GM19468 (cell line): ENCODE data around the gene CFTR.
A peak's percentile ranks its signal among the peaks of the same experiment; 100 is the strongest.
"Not testable (repeated sequence)": the region's sequence is repeated elsewhere in the genome, so short reads cannot be mapped to it uniquely, and the experiment has no call there.

ENCODE experiments used
- ATAC-seq: cut with Tn5 transposase; IDR thresholded peaks from one replicate; pipeline ENCODE4 v1.9.1; 2021; ENCODE audit warnings: mild to moderate bottlenecking, moderate library complexity, moderate number of reproducible peaks; ENCODE audit not compliant: unreplicated experiment; ENCODE audit errors: extremely low read depth

Gene CFTR

GRCh38 chr7:117479225-117480054 is at the start of gene CFTR:
Gene CFTR, plus strand, starts transcription at chr7:117480025. Its CDS starts 70 bp downstream, at chr7:117480095.
- ATAC-seq: no peak

DNA sequence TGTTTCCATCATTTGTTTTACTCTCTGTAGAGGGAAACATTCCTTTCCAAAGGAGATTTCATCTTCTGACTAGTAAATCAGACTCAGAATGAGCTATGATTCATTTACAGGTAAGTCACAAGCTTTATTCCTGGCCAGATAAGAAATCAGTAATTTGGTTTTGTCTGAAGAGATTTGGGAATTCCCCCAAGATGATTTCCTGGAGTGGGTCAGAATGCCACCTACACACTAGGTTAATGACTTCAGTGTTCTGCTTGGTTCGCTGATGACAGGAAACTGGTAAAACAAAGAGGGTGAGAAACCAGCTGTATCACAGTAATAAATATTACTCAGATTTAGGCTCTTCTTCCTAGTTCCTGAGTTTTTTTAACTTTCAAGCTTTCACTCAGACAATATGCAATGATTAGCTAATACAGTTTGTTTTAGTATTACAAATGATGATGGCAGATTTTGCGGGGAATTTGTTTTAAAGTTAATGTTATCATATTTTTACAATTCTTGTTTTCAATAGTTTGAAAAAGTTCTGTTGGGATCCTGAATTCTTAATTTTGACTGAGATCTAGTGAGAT is 44.3 kb upstream of the CFTR start:
- peak; percentile 88 for ATAC-seq

DNA sequence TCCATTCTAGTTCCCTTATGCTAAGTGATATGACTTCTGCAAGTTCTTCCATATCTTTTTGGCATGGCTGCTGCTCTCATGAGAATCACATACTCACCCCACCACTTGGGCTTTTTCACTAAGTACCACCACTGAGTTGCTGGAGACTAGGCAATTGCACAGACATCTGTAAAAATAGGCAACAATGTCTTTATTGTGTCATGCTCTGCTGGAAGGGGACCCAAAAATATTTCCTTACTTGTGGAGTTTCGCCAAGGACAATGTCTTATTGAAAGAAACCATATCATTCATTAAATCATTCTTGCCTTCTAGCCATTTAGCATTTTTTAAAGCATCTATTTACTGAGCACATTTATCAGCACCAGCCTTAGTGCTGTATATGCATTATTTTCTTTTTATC is 35.2 kb upstream of the CFTR start:
- no peak for ATAC-seq

DNA sequence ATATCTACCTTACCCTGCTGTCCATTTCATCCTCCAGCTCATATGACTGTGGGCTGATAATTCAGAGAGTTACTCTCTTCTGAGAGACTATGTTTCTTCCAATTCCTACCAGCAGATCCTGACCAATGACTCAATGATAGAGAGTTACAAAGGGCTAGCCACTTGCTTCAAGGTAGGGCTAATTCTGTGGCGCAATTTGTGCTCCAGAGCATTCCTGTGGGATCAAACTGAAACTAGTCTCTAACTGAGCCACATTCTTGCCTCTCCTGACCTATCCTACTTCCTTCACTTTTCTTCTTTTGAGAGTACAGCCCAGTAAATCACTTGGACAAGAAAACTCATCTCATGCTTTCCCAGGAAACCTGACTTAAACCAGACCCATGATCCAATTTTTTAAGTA is 34.6 kb upstream of the CFTR start:
- no peak for ATAC-seq

DNA sequence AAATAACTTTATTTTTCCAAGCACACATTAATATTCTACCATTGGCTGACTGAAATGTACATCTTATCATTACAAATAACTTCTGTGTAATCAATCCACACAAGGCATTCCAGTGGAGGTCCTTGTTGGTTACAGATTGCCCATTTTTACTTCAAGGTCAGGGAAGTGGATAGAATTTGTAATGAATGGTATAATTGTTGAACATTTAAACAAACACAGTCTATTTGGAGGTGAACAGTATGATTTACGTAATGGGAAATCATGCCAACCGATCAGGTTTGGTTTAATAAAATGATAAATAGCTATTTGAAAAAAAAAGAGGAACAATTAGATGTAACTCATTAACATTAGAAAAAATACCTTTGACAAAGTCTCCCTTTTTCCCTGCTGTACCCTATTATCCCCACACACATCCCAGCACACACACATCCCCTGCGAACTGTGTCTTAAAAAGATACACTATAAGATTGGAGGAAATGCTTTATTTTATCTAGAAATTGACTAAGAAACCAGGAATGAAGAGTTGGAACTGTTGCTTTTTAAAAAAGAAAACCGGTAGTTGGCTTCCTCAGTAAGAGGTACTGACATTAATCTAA is 33.5 kb upstream of the CFTR start:
- ATAC-seq: no peak

- ATAC-seq: no peak
Measured at GRCh38 chr7:117448655-117449054, 31.2 kb upstream of the CFTR start.

DNA sequence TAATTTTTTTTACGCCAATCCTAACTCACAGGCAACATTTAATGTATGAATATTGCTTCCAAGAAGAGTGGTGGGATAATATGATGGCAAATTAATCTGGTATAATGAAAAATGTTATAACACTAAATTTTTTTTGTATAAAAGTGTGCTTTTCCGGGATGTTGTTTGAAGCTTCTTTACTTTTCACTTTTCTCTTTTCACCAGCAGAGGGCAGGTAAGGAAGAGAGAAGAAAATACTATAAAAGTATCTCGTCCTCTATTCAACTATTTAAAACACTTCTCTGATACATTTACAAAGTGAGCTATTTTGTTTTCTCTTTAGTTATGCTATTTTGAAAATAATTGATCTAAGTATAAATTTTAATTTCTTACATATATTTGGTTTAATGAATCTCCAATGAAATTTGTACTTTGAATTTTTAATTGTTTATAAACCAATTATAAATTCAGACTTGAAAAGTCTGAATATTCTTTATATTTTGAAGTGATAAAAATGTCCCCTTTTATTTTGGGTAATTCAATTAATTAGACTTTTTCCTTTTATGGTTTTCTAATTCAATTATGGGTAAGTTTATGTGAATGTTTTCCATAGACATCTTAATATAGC is 20.7 kb upstream of the CFTR start:
- ATAC-seq: no peak

DNA sequence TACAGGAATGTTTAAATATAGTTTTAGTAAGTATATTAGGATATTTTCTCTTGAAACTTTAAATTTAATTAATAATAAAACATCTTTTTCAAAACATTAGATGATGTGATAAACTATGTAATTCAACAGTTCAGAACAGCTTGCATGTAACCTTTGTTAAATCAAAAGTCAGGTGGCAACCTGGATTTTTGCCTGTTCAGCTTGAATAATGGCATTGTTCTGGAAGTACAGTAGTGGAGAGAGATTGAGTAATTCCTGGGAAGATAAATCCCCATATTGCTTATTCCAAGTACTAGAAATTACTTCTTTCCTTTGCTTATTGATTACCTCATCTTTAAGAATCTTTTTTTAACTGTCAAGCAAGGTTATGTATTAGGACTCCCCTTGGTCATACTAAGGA is 20.1 kb upstream of the CFTR start:
- no peak for ATAC-seq

DNA sequence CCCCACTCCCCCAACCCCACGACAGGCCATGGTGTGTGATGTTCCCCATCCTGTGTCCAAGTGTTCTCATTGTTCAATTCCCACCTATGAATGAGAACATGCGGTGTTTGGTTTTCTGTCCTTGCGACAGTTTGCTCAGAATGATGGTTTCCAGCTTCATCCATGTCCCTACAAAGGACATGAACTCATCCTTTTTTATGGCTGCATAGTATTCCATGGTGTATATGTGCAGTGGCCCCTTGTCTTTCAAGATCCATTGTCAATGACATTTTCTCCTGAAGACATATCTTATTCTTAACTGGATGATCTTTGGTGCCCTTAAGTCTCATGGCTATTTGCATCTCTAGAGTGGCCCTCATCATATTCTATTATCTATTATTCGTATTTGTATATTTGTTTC is 19.0 kb upstream of the CFTR start:
- not testable (repeated sequence) for ATAC-seq

- no peak for ATAC-seq
Measured at GRCh38 chr7:117468174-117468573, 11.7 kb upstream of the CFTR start.

DNA sequence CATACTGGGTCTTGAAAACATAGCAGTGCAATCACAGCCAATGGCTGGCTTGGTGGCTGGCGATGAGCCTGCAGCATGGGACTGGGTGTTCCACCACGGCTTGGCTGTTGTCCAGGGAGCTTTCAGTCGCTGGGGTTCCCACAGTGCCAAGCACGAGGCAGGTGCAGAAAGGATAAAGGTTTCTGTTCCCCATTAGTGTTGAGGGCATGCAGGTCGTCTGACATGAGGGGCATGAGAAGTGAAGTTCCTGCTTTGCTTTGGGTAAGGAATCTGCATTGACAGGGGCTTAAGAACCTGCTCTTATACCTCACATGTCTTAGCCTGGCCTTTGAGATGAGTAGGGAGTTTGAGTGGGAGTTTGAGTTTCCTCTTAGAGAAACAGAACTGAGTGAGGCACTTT is 9.0 kb upstream of the CFTR start:
- ATAC-seq: peak; percentile 45

DNA sequence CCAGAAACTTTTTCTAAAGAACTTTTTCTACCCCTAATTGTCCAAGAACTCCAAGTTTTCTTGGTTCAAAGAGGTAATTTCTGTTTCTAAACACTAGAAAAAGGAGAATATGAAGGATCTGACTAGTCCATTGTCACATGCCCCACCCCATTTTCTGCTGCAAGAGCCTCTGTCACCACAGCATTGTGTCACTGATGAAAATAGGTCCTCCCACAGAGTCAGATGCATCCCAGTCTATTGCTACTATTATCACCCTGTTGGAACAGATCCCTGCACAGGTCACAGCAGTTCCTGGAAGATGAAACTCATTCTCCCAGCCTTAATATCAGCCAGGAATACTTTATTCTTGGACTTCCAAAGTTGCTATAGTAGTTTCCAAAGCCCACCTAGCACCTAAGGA is 7.5 kb upstream of the CFTR start:
- ATAC-seq: no peak

DNA sequence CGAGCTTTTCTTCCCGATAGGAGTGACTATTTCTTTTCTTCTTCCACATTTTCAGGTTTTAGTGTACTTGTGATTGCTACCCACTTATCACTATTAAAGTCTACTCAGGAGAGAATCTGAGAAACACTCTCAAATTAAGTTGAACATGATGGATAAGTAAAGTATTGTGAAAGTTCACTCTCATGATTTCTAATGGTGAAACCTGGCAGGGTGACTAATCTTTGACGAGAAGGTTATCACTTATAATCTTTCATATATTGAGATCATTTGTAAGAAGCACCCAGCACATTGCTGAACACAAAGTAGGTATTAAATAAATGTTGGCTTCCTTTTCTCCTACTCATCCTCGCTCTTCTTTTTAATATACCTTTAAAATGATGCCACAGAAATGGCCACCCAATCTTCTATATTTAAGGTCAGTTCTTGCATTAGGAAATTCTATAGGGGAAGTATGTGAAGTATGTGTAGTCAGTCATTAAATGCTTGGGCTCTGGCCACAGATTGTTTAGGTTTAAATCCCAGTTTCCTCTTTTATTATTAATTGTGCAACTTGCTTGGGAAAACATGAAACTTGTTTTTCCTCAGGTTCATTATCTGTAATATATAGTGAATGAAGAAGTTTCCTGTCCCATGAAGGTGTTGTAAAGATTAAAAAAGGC is 3.1 kb upstream of the CFTR start:
- no peak for ATAC-seq

DNA sequence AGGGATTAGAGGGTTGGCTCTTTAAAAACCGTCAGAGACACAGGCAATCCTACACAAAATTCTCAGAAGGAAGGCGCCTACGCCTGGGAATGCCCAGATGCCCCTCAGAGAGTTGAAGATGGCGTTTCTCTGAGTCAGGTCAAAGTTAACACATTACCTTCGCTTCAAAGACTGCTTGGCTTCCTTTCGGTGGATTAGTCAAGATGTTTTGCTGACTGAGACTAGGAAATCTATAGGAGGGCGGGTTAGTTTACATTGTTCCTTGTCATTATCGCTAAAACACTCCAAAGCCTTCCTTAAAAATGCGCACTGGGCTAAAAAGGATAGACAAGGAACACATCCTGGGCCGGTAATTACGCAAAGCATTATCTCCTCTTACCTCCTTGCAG is 995 bp upstream of the CFTR start:
- ATAC-seq: no peak

DNA sequence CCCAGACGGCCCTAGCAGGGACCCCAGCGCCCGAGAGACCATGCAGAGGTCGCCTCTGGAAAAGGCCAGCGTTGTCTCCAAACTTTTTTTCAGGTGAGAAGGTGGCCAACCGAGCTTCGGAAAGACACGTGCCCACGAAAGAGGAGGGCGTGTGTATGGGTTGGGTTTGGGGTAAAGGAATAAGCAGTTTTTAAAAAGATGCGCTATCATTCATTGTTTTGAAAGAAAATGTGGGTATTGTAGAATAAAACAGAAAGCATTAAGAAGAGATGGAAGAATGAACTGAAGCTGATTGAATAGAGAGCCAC is 184 bp downstream of the CFTR start:
- ATAC-seq: no peak

DNA sequence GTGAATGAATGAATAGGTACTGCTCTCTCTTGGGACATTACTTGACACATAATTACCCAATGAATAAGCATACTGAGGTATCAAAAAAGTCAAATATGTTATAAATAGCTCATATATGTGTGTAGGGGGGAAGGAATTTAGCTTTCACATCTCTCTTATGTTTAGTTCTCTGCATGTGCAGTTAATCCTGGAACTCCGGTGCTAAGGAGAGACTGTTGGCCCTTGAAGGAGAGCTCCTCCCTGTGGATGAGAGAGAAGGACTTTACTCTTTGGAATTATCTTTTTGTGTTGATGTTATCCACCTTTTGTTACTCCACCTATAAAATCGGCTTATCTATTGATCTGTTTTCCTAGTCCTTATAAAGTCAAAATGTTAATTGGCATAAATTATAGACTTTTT is 1.2 kb downstream of the CFTR start:
- no peak for ATAC-seq

DNA sequence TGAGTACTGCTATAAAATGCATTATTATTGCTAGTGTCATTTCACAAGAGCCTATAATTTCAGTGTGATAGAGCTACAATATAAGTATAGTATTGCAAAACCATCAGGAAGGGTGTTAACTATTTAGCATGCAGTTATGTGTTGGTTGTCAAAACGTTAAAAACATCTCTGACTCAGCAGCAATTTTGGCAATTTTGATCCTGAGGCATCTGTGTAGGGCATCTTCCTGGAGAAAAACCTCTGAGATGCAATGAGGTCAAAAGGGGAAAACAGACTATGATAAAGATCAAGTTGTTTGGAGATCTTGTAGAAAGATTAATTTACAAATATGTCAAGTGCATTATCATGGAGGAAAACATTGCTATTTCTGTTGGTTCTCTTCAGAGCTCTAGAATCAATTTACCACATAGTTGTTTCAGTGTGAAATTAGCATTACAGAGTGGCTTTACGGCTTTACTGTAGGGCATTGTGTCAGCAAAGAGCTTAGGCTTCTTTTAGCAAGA is 5.3 kb downstream of the CFTR start:
- ATAC-seq: no peak

GRCh38 chr7:117489016-117489415 is 9.2 kb downstream of the CFTR start:
- no peak for ATAC-seq

DNA sequence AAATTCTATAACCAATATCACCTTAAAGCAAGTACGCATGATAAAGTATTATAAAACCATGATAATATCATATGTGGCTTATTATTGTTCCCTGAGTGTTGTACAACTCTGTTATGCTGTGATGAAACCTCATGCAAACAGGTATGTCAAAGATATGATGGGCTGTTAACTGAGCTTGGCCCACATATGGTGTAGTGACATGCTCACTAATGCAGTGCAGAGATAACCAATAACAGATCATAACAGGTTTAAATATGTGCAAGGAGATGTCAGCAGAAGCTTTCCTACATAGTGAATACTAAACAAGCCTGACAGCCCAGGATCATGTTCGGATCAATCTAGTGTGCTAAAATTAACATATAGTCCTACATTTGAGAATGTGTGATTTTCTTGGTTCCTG is 9.6 kb downstream of the CFTR start:
- no peak for ATAC-seq

GRCh38 chr7:117489911-117490310 is 10.1 kb downstream of the CFTR start:
- no peak for ATAC-seq

DNA sequence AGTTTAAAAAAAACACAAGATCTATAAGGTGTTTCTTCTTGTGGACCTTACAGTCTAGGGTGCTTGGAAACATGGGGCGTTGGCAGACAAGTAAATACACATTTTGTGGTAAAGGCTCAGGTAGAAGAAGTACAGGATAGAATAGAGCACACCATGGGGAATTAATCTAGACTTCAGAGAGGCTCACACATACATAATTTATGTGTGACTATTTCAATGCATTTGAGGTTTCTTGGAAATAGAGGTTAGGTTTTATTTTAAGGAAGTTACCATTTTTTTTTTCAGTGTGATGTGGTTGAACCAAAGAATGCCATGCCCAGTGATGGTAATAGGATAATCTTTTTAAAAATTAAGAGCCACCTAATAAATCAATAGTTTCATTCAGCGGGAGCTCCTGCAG is 12.8 kb downstream of the CFTR start:
- ATAC-seq: no peak
